Naive thymus-derived CD8-positive, alpha-beta T cell (primary cell): ENCODE data around the gene MDFI. TPM values are rescaled to one million over a fixed set of nuclear protein-coding genes. Genes with fewer than 3 reads are reported as not detected.

Experiments
- ATAC-seq, 2 donors: fragments of 150-1000 bp; cut with Tn5 transposase in 1 of 2; sonication (Bioruptor Pico), chemical (Tn5 transposase) in 1 of 2; 1 replicate in 1 of 2; 2 replicates in 1 of 2; pipeline ENCODE4 v1.10.0; 2021; ENCODE audit warnings: mild to moderate bottlenecking in 2 of 2, moderate library complexity in 2 of 2
- POLR2A ChIA-PET: fragments of 350-600 bp; sonication (Branson Sonifier 250); formaldehyde crosslinking; loops from one replicate; lab custom pipeline; 2021; ENCODE audit warnings: antibody characterized with exemption; lab: Charles Lee
- DNase-seq, 10 donors: peaks; one replicate each; pipeline versions ENCODE4 v3.0.0 to v3.0.0-alpha.2; 2020 to 2022
- H3K27ac Mint-ChIP-seq, 10 donors: one replicate each; pipeline ENCODE4 v1.8.0; 2020 to 2022; ENCODE audit warnings: mild to moderate bottlenecking in 10 of 10, mixed read lengths in 10 of 10, moderate library complexity in 4 of 10, inconsistent platforms in 1 of 10
- H3K27me3 Mint-ChIP-seq, 5 donors: one replicate each; pipeline ENCODE4 v1.8.0; 2021 to 2022; ENCODE audit warnings: mixed read lengths in 5 of 5
- H3K36me3 Mint-ChIP-seq, 3 donors: one replicate each; pipeline ENCODE4 v1.8.0; 2020 to 2022; ENCODE audit warnings: mixed read lengths in 3 of 3, mild to moderate bottlenecking in 2 of 3, inconsistent platforms in 1 of 3
- H3K4me1 Mint-ChIP-seq, 4 donors: one replicate each; pipeline ENCODE4 v1.8.0; 2021 to 2022; ENCODE audit warnings: mixed read lengths in 4 of 4
- H3K4me3 Mint-ChIP-seq, 10 donors: one replicate each; pipeline ENCODE4 v1.8.0; 2020 to 2022; ENCODE audit warnings: mild to moderate bottlenecking in 10 of 10, mixed read lengths in 10 of 10, moderate library complexity in 6 of 10, inconsistent platforms in 1 of 10
- H3K9me3 Mint-ChIP-seq, 9 donors: one replicate each; pipeline ENCODE4 v1.8.0; 2020 to 2022; ENCODE audit warnings: mixed read lengths in 9 of 9, mild to moderate bottlenecking in 3 of 9, inconsistent platforms in 1 of 9, moderate library complexity in 1 of 9
- polyA plus RNA-seq, 3 donors: library from polyadenylated mRNA; unstranded; fragments of 300-500 nt; fragmentation: Illumina TruSeq; gene quantifications; one replicate each; pipeline ENCODE4 v1.2.3, GENCODE V29; 2021
- total RNA-seq, 8 experiments: library from RNA in 2 of 8; stranded (reverse) in 2 of 8; gene quantifications; one replicate each; pipeline ENCODE4 v1.2.3 and lab custom pipeline; 2021 to 2026

The MDFI gene
- total and polyA plus RNA-seq, 5 experiments from 2014 or later, result not detected

GRCh38 chr6:41689171-41690008, 51.1 kb downstream of the MDFI start:
- H3K4me1 Mint-ChIP-seq, result peaks cover 0 to 3% (median 2%) of the 10 kb centered on the region in 4 donors
- H3K27ac Mint-ChIP-seq, result peak overlapping the region in 2 of 10 donors; percentile 33 to 75
- H3K27me3 Mint-ChIP-seq, result no peaks in the 10 kb centered on the region
- peaks cover 0 to 16% (median 0%) of the 10 kb centered on the region in 3 donors for H3K36me3 Mint-ChIP-seq
- ATAC-seq, result no peak
- POLR2A ChIA-PET, result interaction anchor here (1.3 kb wide), 1 partner anchor 44 kb away, joined by 4 read pairs; no protein-coding TSS in a partner anchor
- DNase-seq, result no peak
- no peaks in the 10 kb centered on the region for H3K9me3 Mint-ChIP-seq
- H3K4me3 Mint-ChIP-seq, result no peak overlapping the region

DNA sequence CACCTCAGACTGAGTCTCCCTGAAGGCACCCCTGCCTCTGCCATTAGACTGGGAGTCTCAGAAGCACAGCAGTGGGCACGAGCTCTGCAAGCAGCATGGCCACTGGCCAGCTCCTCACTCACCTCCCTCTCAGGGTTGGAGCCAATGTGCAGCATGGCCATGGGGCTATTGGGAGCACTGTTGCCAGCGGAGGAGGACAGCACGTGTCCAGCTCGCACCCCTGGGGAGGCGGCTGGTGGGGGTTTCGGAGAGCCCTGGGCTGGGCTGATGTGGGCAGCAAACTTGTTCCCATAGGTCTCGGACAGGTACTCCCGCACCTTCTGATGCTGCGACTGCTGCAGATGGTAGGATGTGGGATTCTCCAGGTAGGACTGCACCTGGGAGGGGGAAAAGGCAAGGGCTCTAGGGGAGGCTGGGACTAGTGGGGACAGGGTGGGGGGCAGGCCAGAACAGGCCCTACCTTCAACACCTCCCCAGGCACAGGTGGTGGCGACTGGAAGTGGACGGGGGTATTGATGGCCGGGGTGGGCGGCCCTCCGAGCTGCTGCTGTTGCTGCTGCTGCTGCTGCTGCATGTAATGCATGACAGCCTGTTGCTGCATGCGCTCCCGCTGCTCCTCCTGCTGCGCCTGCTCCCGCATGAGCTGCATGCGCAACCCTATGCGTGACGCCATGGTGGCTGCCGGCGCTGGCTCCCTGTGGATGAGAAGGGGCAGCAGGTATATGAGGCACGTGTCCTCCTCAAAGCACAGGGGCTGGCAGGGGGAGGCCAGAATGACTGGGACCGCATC, 52.5 kb downstream of the MDFI start:
- Mint-ChIP-seq H3K27me3 (no peaks in the 10 kb centered on the region), H3K9me3 (no peaks in the 10 kb centered on the region), H3K27ac (peak overlapping the region in 1 of 10 donors; percentile 33), H3K36me3 (peaks cover 0 to 14% (median 0%) of the 10 kb centered on the region in 3 donors), H3K4me1 (peaks cover 0 to 8% (median 3%) of the 10 kb centered on the region in 4 donors), H3K4me3 (no peak overlapping the region)
- DNase-seq, result no peak
- POLR2A ChIA-PET, result no interaction called here
- ATAC-seq, result no peak

DNA sequence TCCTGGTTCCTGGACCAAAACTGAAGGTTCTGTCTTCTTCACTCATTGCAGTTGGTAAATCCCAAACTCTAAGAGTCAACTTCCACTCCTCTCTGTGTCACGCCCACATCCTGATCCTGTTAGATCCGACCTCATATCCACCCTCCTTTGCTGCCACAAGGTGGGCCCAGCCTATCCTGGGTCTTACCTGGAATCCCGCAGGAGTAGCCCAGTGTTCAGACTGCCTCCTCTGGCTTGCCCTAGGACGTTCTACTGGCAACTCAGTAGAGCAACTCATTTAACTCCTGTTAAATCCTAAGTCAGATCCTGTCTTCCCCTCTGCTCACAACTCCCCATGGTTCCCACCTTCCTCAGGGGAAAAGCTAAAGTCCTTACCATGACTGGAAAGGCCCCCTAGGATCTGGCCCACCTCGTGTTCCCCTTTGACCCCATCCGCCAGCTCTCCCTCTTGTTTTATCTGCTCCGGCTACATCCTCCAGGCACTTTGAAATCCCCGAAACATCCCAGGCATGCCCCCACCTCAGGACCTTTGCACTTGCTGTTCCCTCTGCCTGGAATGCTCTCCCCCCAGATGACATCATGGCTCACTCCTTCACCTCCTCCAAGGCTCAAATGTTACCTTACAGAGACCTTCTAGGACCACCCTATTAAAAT, 53.3 kb downstream of the MDFI start:
- ATAC-seq (no peak), DNase-seq (no peak)
- peaks cover 0 to 8% (median 3%) of the 10 kb centered on the region in 4 donors for H3K4me1 Mint-ChIP-seq
- no peaks in the 10 kb centered on the region for H3K9me3 Mint-ChIP-seq
- peaks cover 0 to 11% (median 0%) of the 10 kb centered on the region in 3 donors for H3K36me3 Mint-ChIP-seq
- no peaks in the 10 kb centered on the region for H3K27me3 Mint-ChIP-seq
- peak overlapping the region in 2 of 10 donors; percentile 28 to 33 for H3K27ac Mint-ChIP-seq
- no peak overlapping the region for H3K4me3 Mint-ChIP-seq
- POLR2A ChIA-PET, result no interaction called here

DNA sequence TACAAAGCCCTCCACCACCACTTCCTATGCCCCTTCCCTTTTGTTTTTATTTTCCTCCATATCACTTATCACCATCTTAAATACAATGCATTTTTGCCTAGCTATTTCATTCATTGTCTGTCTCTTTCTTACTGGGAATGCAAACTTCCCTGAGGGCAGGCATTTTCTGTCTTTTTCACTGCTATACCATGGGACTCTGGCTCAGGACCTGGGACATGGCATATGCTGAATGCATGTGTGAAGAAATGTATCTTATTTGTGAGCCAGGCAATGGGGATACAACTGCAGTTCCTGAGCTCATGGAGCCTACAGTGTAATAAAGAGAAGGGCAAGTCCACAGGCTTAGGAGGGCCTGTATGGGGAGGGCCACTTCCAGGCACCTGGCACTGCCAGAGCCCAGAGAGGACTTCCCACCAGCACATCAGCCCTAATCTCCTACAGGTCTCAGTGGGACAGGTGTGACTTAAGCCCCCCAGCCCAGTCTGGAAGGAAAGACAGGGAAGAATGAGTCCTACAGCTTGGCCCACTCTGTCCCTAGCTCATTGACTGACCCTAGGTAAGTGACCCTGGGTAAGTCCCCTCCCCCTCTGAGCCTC, 53.9 kb downstream of the MDFI start:
- DNase-seq, result no peak
- H3K4me3 Mint-ChIP-seq, result no peak overlapping the region

DNA sequence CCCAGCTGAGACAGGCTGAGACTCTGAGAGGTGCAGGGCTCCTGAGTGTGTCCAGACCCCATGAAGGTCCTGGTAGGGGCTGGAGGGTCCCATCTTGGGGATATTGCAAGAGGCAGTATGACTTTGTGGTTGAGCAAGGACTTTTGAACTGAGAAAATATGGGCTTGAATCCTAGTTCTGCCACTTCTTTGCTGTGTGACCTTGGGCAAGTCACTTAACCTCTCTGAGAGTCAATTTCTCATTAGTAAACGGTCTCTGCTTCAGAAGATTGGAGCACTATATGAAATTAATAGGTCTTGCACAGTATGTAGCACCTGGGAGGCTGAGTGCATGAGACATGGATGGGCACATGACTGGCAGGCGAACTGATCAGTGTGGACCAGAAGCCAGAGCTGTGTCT, 54.5 kb downstream of the MDFI start:
- H3K9me3 Mint-ChIP-seq, result no peaks in the 10 kb centered on the region
- peaks cover 0 to 10% (median 0%) of the 10 kb centered on the region in 3 donors for H3K36me3 Mint-ChIP-seq
- peak overlapping the region in 1 of 10 donors; percentile 54 for H3K4me3 Mint-ChIP-seq
- no peak overlapping the region for H3K27ac Mint-ChIP-seq
- POLR2A ChIA-PET, result no interaction called here
- DNase-seq (no peak), ATAC-seq (no peak)
- peaks cover 0 to 11% (median 3%) of the 10 kb centered on the region in 4 donors for H3K4me1 Mint-ChIP-seq
- H3K27me3 Mint-ChIP-seq, result no peaks in the 10 kb centered on the region

More for the DNA sequence above, 53.9 kb downstream of the MDFI start:
- Mint-ChIP-seq H3K9me3 (no peaks in the 10 kb centered on the region), H3K4me1 (peaks cover 0 to 8% (median 3%) of the 10 kb centered on the region in 4 donors), H3K27me3 (no peaks in the 10 kb centered on the region), H3K36me3 (peaks cover 0 to 10% (median 0%) of the 10 kb centered on the region in 3 donors), H3K27ac (no peak overlapping the region)
- POLR2A ChIA-PET, result no interaction called here
- ATAC-seq, result no peak

- H3K9me3 Mint-ChIP-seq, result no peaks in the 10 kb centered on the region
- H3K36me3 Mint-ChIP-seq, result peaks cover 0 to 6% (median 0%) of the 10 kb centered on the region in 3 donors
- no peaks in the 10 kb centered on the region for H3K27me3 Mint-ChIP-seq
- peak overlapping the region in 1 of 10 donors; percentile 34 for H3K27ac Mint-ChIP-seq
- H3K4me3 Mint-ChIP-seq, result no peak overlapping the region
- POLR2A ChIA-PET, result no interaction called here
- ATAC-seq, result no peak
- H3K4me1 Mint-ChIP-seq, result peaks cover 0 to 12% (median 3%) of the 10 kb centered on the region in 4 donors
- DNase-seq, result no peak
Measured at GRCh38 chr6:41693281-41694240, 55.3 kb downstream of the MDFI start.

DNA sequence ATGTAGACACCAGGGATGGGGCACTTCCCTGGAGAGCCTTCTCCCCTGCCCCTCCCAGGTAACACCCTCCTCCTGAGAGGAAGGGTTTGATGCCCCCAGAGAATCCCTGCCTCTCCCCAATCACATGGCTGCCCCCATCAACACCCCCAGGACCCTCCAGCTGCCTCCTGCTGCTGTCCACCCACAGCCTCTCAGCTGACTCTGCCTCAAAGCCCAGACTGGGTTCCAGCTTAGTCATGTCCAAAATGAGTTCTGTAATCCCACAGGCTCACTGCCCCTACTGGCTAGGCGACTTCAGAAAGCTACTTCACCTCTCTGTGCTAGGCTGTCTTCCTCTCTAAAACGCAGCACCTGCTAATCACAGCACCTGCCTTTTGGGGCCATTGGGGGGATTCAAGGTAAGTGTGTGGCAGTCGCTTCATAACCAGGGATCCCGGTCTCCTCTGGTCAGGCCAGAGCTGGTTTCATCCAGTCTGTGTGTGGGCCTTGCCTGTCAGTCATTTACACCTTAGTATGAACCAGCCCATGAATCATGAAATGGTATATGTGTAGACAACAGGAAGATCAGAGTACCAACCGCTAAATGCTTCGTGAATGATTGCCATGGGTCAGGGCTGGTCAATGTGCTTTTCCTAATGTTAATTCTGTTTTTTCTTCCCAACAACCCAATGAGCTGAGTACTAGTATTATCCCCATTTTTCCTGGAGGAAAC, 56.7 kb downstream of the MDFI start:
- H3K36me3 Mint-ChIP-seq, result peaks cover 0 to 6% (median 0%) of the 10 kb centered on the region in 3 donors
- POLR2A ChIA-PET, result no interaction called here
- peaks cover 0 to 20% (median 2%) of the 10 kb centered on the region in 4 donors for H3K4me1 Mint-ChIP-seq
- no peaks in the 10 kb centered on the region for H3K9me3 Mint-ChIP-seq
- H3K27ac Mint-ChIP-seq, result peak overlapping the region in 1 of 10 donors; percentile 10
- H3K27me3 Mint-ChIP-seq, result no peaks in the 10 kb centered on the region
- no peak for ATAC-seq
- H3K4me3 Mint-ChIP-seq, result no peak overlapping the region
- DNase-seq, result no peak

GRCh38 chr6:41695825-41696224, 57.6 kb downstream of the MDFI start:
- no peaks in the 10 kb centered on the region for H3K27me3 Mint-ChIP-seq
- no peaks in the 10 kb centered on the region for H3K9me3 Mint-ChIP-seq
- POLR2A ChIA-PET, result no interaction called here
- ATAC-seq, result no peak
- no peak overlapping the region for H3K4me3 Mint-ChIP-seq
- peaks cover 0 to 20% (median 2%) of the 10 kb centered on the region in 4 donors for H3K4me1 Mint-ChIP-seq
- DNase-seq, result no peak
- H3K36me3 Mint-ChIP-seq, result no peaks in the 10 kb centered on the region
- H3K27ac Mint-ChIP-seq, result no peak overlapping the region

- H3K4me3 Mint-ChIP-seq, result no peak overlapping the region
- POLR2A ChIA-PET, result no interaction called here
Measured at GRCh38 chr6:41696788-41697187, 58.5 kb downstream of the MDFI start.

GRCh38 chr6:41697861-41698781, 59.9 kb downstream of the MDFI start:
- H3K9me3 Mint-ChIP-seq, result no peaks in the 10 kb centered on the region
- no peak overlapping the region for H3K4me3 Mint-ChIP-seq
- peaks cover 0 to 30% (median 3%) of the 10 kb centered on the region in 4 donors for H3K4me1 Mint-ChIP-seq
- DNase-seq (peak in 1 of 10 donors; percentile 2), ATAC-seq (no peak)
- H3K27ac Mint-ChIP-seq, result no peak overlapping the region
- no peaks in the 10 kb centered on the region for H3K27me3 Mint-ChIP-seq
- POLR2A ChIA-PET, result no interaction called here
- H3K36me3 Mint-ChIP-seq, result no peaks in the 10 kb centered on the region

More at GRCh38 chr6:41696788-41697187, 58.5 kb downstream of the MDFI start:
- Mint-ChIP-seq H3K36me3 (no peaks in the 10 kb centered on the region), H3K9me3 (no peaks in the 10 kb centered on the region), H3K27me3 (no peaks in the 10 kb centered on the region), H3K27ac (no peak overlapping the region), H3K4me1 (peaks cover 0 to 24% (median 4%) of the 10 kb centered on the region in 4 donors)
- no peak for ATAC-seq
- no peak for DNase-seq
